Mucosa of gallbladder (tissue), 1 donor: ENCODE results near the gene TSPAN12. TPM values are rescaled to one million over a fixed set of nuclear protein-coding genes. Genes with fewer than 3 reads are reported as not detected.

Experiments used
- DNase-seq: peaks from one replicate; pipeline ENCODE4 v3.0.0-alpha.2; 2020; ENCODE audit warnings: low spot score
- total RNA-seq: library from RNA; stranded (reverse); gene quantifications from one replicate; pipeline ENCODE4 v1.2.1, GENCODE V29; 2021
- donor health status: DM: no; HTN: no; CAD: no.

Gene TSPAN12
- total RNA-seq, 1 donor from 2014 or later: 65.8 TPM

- no peak for DNase-seq
These were observed 15.8 kb downstream of the TSPAN12 start for GRCh38 chr7:120842121-120842621.

GRCh38 chr7:120841608-120842007 lies 16.3 kb downstream of the TSPAN12 start:
- no peak for DNase-seq

GRCh38 chr7:120838281-120838682 lies 19.7 kb downstream of the TSPAN12 start:
- DNase-seq: no peak

DNA sequence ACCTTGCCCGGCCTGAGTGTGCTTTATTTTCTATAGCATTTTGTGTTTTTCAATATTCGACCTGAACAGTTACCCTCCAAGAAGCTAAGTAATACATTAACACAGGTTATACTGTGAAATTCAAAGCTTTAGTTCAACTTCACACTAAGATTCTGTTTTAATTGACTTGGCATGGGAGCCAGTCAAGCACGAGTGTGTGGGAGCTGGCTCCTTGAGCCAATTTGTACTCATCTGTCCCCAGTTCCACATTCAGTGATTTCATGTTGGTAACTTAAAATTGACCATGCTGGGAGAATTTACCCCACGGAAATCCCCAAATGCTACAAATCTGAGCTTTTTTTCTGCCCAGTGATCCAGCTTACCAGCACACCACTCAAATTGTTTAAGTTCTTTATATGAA lies 20.3 kb downstream of the TSPAN12 start:
- no peak for DNase-seq

- DNase-seq: no peak
These were observed 21.3 kb downstream of the TSPAN12 start for GRCh38 chr7:120836556-120837115.

DNA sequence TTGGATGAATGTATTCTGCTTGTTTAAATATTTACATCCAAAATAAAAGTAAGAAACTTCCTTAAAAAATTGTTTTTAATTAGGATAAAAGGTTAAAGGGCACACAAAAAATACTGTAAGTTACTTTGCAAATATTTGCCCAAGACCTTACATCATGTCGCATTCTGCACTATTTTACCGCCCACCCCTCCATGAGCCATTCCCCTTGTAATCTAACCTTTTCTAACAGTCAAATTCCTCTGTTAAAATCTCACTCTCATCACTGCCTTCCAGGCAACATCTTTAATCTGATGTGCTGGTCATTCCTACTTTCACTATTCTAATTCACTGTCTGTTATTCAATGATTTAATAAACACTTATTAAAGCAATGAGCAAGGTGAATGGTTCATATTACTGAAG lies 23.2 kb downstream of the TSPAN12 start:
- DNase-seq: no peak

GRCh38 chr7:120833546-120833945 lies 24.4 kb downstream of the TSPAN12 start:
- DNase-seq: no peak

GRCh38 chr7:120832803-120833202 lies 25.1 kb downstream of the TSPAN12 start:
- no peak for DNase-seq

- no peak for DNase-seq
These were observed 26.7 kb downstream of the TSPAN12 start for GRCh38 chr7:120831260-120831659.

DNA sequence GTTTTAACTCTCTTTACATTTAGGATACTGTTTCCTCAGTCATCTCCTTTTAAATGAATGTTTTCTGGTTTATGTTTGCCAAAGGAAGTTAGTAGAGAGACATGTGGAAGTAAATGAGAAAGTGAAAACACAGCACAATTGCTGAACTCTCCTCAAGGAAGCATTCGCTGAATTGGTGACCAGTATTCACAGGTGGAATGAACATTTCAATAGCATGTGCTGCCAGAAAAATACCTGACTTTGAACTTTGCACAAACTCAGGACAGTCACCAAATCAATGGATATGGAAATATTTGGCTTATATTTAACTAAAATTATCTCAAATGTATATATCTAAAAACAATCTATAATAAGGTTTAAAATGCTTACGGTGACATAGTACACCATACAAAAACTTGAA lies 28.5 kb downstream of the TSPAN12 start:
- no peak for DNase-seq

DNA sequence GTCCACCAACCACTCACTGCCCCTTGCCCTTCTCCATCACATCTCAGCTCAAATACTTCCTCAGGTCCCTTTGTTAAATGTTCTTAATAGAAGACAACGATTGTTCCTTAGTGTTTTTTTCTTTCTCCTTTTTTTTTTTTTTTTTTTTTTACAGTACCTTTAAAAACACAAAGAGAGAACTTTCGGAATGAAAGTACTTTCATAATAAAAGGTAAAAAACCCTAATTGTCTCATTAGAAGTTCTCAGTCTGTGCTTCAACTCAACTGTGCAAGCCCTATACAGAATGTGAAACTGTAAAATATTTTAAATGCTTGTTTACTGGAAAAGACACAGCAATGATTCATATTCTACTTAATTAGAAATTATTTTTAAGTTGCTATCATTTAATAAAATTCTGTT lies 29.4 kb downstream of the TSPAN12 start:
- no peak for DNase-seq

GRCh38 chr7:120827371-120828118 lies 30.4 kb downstream of the TSPAN12 start:
- no peak for DNase-seq

GRCh38 chr7:120825576-120825975 lies 32.4 kb downstream of the TSPAN12 start:
- no peak for DNase-seq

GRCh38 chr7:120825152-120825551 lies 32.8 kb downstream of the TSPAN12 start:
- DNase-seq: no peak

DNA sequence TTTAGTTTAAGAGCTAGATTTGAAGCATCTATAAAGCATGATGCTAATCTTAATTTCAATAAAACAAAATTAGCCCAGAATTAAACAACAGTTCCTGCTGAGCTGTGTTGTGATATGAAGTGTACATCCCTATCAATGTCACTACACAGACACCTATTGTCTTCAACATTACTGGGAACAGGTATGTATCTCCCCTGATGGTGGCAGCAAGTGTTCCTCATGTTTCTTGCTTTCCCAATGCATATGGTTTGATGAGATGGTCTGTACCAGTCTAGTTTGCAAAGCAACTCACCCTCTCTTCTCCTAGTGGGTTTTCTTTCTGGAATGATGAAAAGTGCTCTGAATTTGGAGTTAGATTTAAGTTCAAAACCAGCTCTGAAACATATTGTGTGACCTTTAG lies 38.1 kb downstream of the TSPAN12 start:
- no peak for DNase-seq

- no peak for DNase-seq
These were observed 40.1 kb downstream of the TSPAN12 start for GRCh38 chr7:120817851-120818250.

- DNase-seq: no peak
These were observed 43.5 kb downstream of the TSPAN12 start for GRCh38 chr7:120814253-120814939.

- no peak for DNase-seq
These were observed 44.2 kb downstream of the TSPAN12 start for GRCh38 chr7:120813546-120814252.

- no peak for DNase-seq
These were observed 44.9 kb downstream of the TSPAN12 start for GRCh38 chr7:120813089-120813488.

GRCh38 chr7:120809260-120809659 lies 48.7 kb downstream of the TSPAN12 start:
- no peak for DNase-seq

- no peak for DNase-seq
These were observed 50.6 kb downstream of the TSPAN12 start for GRCh38 chr7:120807390-120807789.

GRCh38 chr7:120806669-120807068 lies 51.3 kb downstream of the TSPAN12 start:
- DNase-seq: no peak
